ENCODE data around the gene GBE1. TPM values are rescaled to one million over a fixed set of nuclear protein-coding genes. Genes with fewer than 3 reads are reported as not detected.

GBE1 gene
- total and polyA plus RNA-seq, 12 donors, result 16.0 to 104 (median 82.4) TPM

- peaks cover 6 to 16% of the 10 kb centered on the region in 2 donors for H3K4me1 ChIP-seq (replicated peaks in 1 of 2)
- WGBS, 4 donors, result 83 to 97% (median 87%) methylated on average over 3 of the region's 3 CpGs
- DNase-seq, result no peak
- H3K36me3 ChIP-seq (replicated peaks in 1 of 2), result no peaks in the 10 kb centered on the region
- intact Hi-C loops (cut with DNase I), result no loop called here
- no peaks in the 10 kb centered on the region for H3K9me3 ChIP-seq (replicated peaks in 1 of 3)
- H3K4me3 ChIP-seq, result no peak overlapping the region
- no peaks in the 10 kb centered on the region for H3K27me3 ChIP-seq
- TF ChIP-seq POLR2A (IDR thresholded peaks at IDR 0.05), result no peak
- TF ChIP-seq, protein P1, sequence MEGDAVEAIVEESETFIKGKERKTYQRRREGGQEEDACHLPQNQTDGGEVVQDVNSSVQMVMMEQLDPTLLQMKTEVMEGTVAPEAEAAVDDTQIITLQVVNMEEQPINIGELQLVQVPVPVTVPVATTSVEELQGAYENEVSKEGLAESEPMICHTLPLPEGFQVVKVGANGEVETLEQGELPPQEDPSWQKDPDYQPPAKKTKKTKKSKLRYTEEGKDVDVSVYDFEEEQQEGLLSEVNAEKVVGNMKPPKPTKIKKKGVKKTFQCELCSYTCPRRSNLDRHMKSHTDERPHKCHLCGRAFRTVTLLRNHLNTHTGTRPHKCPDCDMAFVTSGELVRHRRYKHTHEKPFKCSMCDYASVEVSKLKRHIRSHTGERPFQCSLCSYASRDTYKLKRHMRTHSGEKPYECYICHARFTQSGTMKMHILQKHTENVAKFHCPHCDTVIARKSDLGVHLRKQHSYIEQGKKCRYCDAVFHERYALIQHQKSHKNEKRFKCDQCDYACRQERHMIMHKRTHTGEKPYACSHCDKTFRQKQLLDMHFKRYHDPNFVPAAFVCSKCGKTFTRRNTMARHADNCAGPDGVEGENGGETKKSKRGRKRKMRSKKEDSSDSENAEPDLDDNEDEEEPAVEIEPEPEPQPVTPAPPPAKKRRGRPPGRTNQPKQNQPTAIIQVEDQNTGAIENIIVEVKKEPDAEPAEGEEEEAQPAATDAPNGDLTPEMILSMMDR (IDR thresholded peaks at IDR 0.05), result no peak
- H3K27ac ChIP-seq, result no peak overlapping the region
These were observed 278.4 kb downstream of the GBE1 start for GRCh38 chr3:81483046-81483445.

GRCh38 chr3:81477740-81478139, 283.7 kb downstream of the GBE1 start:
- no peaks in the 10 kb centered on the region for H3K27me3 ChIP-seq
- no peak overlapping the region for H3K27ac ChIP-seq
- intact Hi-C loops (cut with DNase I), result no loop called here
- no peak for TF ChIP-seq POLR2A (IDR thresholded peaks at IDR 0.05)
- TF ChIP-seq, protein P1 (IDR thresholded peaks at IDR 0.05), result no peak
- no peak overlapping the region for H3K4me3 ChIP-seq
- no peaks in the 10 kb centered on the region for H3K4me1 ChIP-seq (replicated peaks in 1 of 2)
- H3K9me3 ChIP-seq (replicated peaks in 1 of 3), result no peaks in the 10 kb centered on the region
- no peaks in the 10 kb centered on the region for H3K36me3 ChIP-seq (replicated peaks in 1 of 2)
- 70 to 88% (median 82%) methylated on average over 2 of the region's 2 CpGs for WGBS, 4 donors
- DNase-seq, result no peak

GRCh38 chr3:81476692-81477091, 284.8 kb downstream of the GBE1 start:
- TF ChIP-seq, protein P1 (IDR thresholded peaks at IDR 0.05), result no peak
- TF ChIP-seq POLR2A (IDR thresholded peaks at IDR 0.05), result no peak
- no peaks in the 10 kb centered on the region for H3K9me3 ChIP-seq (replicated peaks in 1 of 3)
- H3K27me3 ChIP-seq, result no peaks in the 10 kb centered on the region
- 32 to 40% (median 35%) methylated on average over 4 of the region's 4 CpGs for WGBS, 4 donors
- DNase-seq, result no peak
- no peaks in the 10 kb centered on the region for H3K4me1 ChIP-seq (replicated peaks in 1 of 2)
- intact Hi-C loops (cut with DNase I), result no loop called here
- no peaks in the 10 kb centered on the region for H3K36me3 ChIP-seq (replicated peaks in 1 of 2)
- H3K27ac ChIP-seq, result no peak overlapping the region
- no peak overlapping the region for H3K4me3 ChIP-seq

DNA sequence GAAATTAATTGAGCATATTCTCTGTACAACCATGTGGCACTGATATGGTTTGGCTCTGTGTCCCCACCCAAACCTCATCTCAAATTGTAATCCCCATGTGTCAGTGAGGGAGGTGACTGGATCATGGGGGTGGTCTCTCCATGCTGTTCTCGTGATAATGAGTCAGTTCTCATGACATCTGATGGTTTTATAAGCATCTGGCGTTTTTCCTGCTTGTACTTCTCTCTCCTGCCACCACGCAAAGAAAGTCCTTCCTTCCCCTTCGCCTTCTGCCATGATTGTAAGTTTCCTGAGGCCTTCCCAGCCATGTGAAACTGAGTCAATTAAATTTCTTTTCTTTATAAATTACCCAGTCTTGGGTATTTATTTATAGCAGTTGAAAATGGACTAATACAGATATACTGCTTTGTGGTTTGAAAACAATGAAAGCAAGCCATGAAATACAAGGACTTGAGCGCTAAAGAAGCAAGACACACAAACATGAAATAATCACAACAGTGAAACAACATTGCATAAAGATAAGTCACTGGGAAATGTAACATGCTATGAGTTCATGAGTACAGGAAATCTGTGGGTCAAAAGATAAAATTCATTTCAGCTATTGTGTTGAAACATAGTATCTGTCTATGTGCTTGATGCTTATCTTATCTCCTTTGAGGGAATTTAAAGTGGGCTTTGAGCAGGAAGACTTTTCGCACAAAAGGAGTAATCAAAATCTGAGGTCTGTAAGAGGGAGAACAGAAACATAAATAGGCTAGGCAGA, 288.7 kb downstream of the GBE1 start:
- Histone ChIP-seq H3K4me3 (no peak overlapping the region), H3K36me3 (replicated peaks in 1 of 2) (no peaks in the 10 kb centered on the region), H3K27me3 (no peaks in the 10 kb centered on the region), H3K9me3 (replicated peaks in 1 of 3) (no peaks in the 10 kb centered on the region), H3K4me1 (replicated peaks in 1 of 2) (no peaks in the 10 kb centered on the region), H3K27ac (no peak overlapping the region)
- 64 to 70% (median 68%) methylated on average over 6 of the region's 6 CpGs for WGBS, 4 donors
- intact Hi-C loops (cut with DNase I), result no loop called here
- no peak for DNase-seq
- no peak for TF ChIP-seq POLR2A (IDR thresholded peaks at IDR 0.05)
- TF ChIP-seq, protein P1 (IDR thresholded peaks at IDR 0.05), result no peak

Data from adrenal gland (tissue), 12 donors.